ENCODE data around the gene FGF12.

- no peak for TF ChIP-seq CTCF (IDR thresholded peaks at IDR 0.05; ENCODE audit: insufficient read depth, low read length, poor library complexity, severe bottlenecking)
- TF ChIP-seq EZH2phosphoT487 (conservative IDR thresholded peaks at IDR 0.05; ENCODE audit: low read length) = no peak
Measured at GRCh38 chr3:192181151-192181550, 546.2 kb downstream of the FGF12 start.

All from SU-DHL-6 (cell line).